H9 (cell line): ENCODE results near the gene MAML3. TPM values are rescaled to one million over a fixed set of nuclear protein-coding genes. Genes with fewer than 3 reads are reported as not detected.

Source experiments
- DNase-seq: peaks from one replicate; pipeline ENCODE4 v3.0.0-alpha.2; 2017
- H2AFZ ChIP-seq: one replicate; pipeline ENCODE4 v1.6.1; 2013; ENCODE audit warnings: mild to moderate bottlenecking, low read length, control low read depth, moderate library complexity
- H2AK5ac ChIP-seq: 2 replicates; pipeline ENCODE4 v1.6.1; 2013; ENCODE audit warnings: low read length, control low read depth, mixed read lengths; ENCODE audit not compliant: insufficient read length
- H2BK120ac ChIP-seq: one replicate; pipeline ENCODE4 v1.6.1; 2013; ENCODE audit warnings: low read depth, mild to moderate bottlenecking, low read length, control low read depth, inconsistent platforms; ENCODE audit not compliant: poor library complexity, severe bottlenecking
- H2BK12ac ChIP-seq: 2 replicates; pipeline ENCODE4 v1.6.1; 2013; ENCODE audit warnings: low read length, control low read depth, mixed read lengths, low read depth; ENCODE audit not compliant: insufficient read length
- H2BK15ac ChIP-seq: 2 replicates; pipeline ENCODE4 v1.6.1; 2013; ENCODE audit warnings: low read depth, low read length, control low read depth
- H2BK20ac ChIP-seq: one replicate; pipeline ENCODE4 v1.6.1; 2013; ENCODE audit warnings: low read depth, mild to moderate bottlenecking, low read length, control low read depth, inconsistent platforms; ENCODE audit not compliant: poor library complexity, severe bottlenecking
- H2BK5ac ChIP-seq: 2 replicates; pipeline ENCODE4 v1.6.1; 2013; ENCODE audit warnings: low read length, control low read depth, mixed read lengths; ENCODE audit not compliant: insufficient read length
- H3K14ac ChIP-seq: 2 replicates; pipeline ENCODE4 v1.6.1; 2013; ENCODE audit warnings: low read length, control low read depth; ENCODE audit not compliant: insufficient read depth
- H3K18ac ChIP-seq: 2 replicates; pipeline ENCODE4 v1.6.1; 2013; ENCODE audit warnings: low read depth, mild to moderate bottlenecking, mixed read lengths, low read length, control low read depth; ENCODE audit not compliant: insufficient read length
- H3K23ac ChIP-seq: 2 replicates; pipeline ENCODE4 v1.6.1; 2013; ENCODE audit warnings: low read length, control low read depth, mixed read lengths, low read depth; ENCODE audit not compliant: insufficient read length
- H3K23me2 ChIP-seq: 2 replicates; pipeline ENCODE4 v1.6.1; 2013; ENCODE audit warnings: low read depth, mild to moderate bottlenecking, mixed read lengths, low read length, control low read depth; ENCODE audit not compliant: insufficient read length, poor library complexity, severe bottlenecking
- H3K27ac ChIP-seq: 2 replicates; pipeline ENCODE4 v1.5.1; 2013; ENCODE audit warnings: low read length, control low read depth, mixed read lengths, low read depth; ENCODE audit not compliant: insufficient read length
- H3K27me3 ChIP-seq: 2 replicates; pipeline ENCODE4 v1.6.1; 2013; ENCODE audit warnings: low read length, control low read depth, inconsistent platforms; ENCODE audit not compliant: insufficient read depth
- H3K4ac ChIP-seq: 2 replicates; pipeline ENCODE4 v1.6.1; 2013; ENCODE audit warnings: low read depth, mild to moderate bottlenecking, control low read depth, inconsistent platforms, low read length, moderate library complexity
- H3K4me1 ChIP-seq: 2 replicates; pipeline ENCODE4 v1.6.1; 2013; ENCODE audit warnings: low read length, control low read depth, inconsistent platforms; ENCODE audit not compliant: insufficient read depth
- H3K4me2 ChIP-seq: 2 replicates; pipeline ENCODE4 v1.6.1; 2013; ENCODE audit warnings: low read length, control low read depth, mixed read lengths; ENCODE audit not compliant: insufficient read length, insufficient read depth
- H3K56ac ChIP-seq: 2 replicates; pipeline ENCODE4 v1.6.1; 2013; ENCODE audit warnings: low read depth, mild to moderate bottlenecking, mixed read lengths, low read length, control low read depth; ENCODE audit not compliant: insufficient read length
- H3K79me1 ChIP-seq: 2 replicates; pipeline ENCODE4 v1.6.1; 2013; ENCODE audit warnings: low read depth, mild to moderate bottlenecking, moderate library complexity, low read length, control low read depth, inconsistent platforms; ENCODE audit not compliant: insufficient read depth, poor library complexity, severe bottlenecking
- H3K79me2 ChIP-seq: 2 replicates; pipeline ENCODE4 v1.6.1; 2013; ENCODE audit warnings: low read length, control low read depth, inconsistent platforms; ENCODE audit not compliant: insufficient read depth
- H3K9ac ChIP-seq: 2 replicates; pipeline ENCODE4 v1.6.1; 2013; ENCODE audit warnings: low read length, control low read depth, mixed read lengths; ENCODE audit not compliant: insufficient read length; ENCODE audit errors: extremely low read depth
- H3K9me3 ChIP-seq: one replicate; pipeline ENCODE4 v1.6.1; 2013; ENCODE audit warnings: low read depth, low read length, inconsistent platforms; ENCODE audit not compliant: control insufficient read depth
- H3T11ph ChIP-seq: one replicate; pipeline ENCODE4 v1.6.1; 2013; ENCODE audit warnings: mild to moderate bottlenecking, low read length, control low read depth, inconsistent platforms
- H4K20me1 ChIP-seq: one replicate; pipeline ENCODE4 v1.6.1; 2013; ENCODE audit not compliant: control insufficient read depth, insufficient read length, insufficient read depth
- H4K5ac ChIP-seq: 2 replicates; pipeline ENCODE4 v1.6.1; 2013; ENCODE audit warnings: low read depth, mild to moderate bottlenecking, mixed read lengths, low read length, control low read depth; ENCODE audit not compliant: insufficient read length
- H4K8ac ChIP-seq: replicated peaks from 2 replicates; pipeline ENCODE4 v1.6.1; 2013; ENCODE audit warnings: low read length, control low read depth, mixed read lengths, low read depth; ENCODE audit not compliant: insufficient read length
- H4K91ac ChIP-seq: 2 replicates; pipeline ENCODE4 v1.6.1; 2013; ENCODE audit warnings: low read depth, mild to moderate bottlenecking, moderate library complexity, mixed read lengths, low read length, control low read depth; ENCODE audit not compliant: insufficient read length
- H3K27ac Mint-ChIP-seq, 3 experiments: 2 replicates in 2 of 3; 3 replicates in 1 of 3; pipeline ENCODE4 v1.8.0; 2020 to 2021; ENCODE audit warnings: mixed read lengths in 3 of 3, mild to moderate bottlenecking in 1 of 3, moderate library complexity in 1 of 3
- H3K27me3 Mint-ChIP-seq: 2 replicates; pipeline ENCODE4 v1.8.0; 2021; ENCODE audit warnings: low read depth, mild to moderate bottlenecking, moderate library complexity, mixed read lengths
- H3K36me3 Mint-ChIP-seq, 3 experiments: 2 replicates in 2 of 3; 3 replicates in 1 of 3; pipeline ENCODE4 v1.8.0; 2020 to 2021; ENCODE audit warnings: low read depth in 3 of 3, mixed read lengths in 3 of 3; ENCODE audit not compliant: insufficient read depth in 1 of 3
- H3K4me1 Mint-ChIP-seq, 2 experiments: 2 replicates each; pipeline ENCODE4 v1.8.0; 2020; ENCODE audit warnings: mixed read lengths in 2 of 2
- H3K4me3 Mint-ChIP-seq, 2 experiments: 2 replicates in 1 of 2; 3 replicates in 1 of 2; pipeline ENCODE4 v1.8.0; 2020 to 2021; ENCODE audit warnings: mild to moderate bottlenecking in 2 of 2, mixed read lengths in 2 of 2, moderate library complexity in 1 of 2
- H3K9me3 Mint-ChIP-seq, 2 experiments: 2 replicates in 1 of 2; 3 replicates in 1 of 2; pipeline ENCODE4 v1.8.0; 2020; ENCODE audit warnings: mild to moderate bottlenecking in 2 of 2, mixed read lengths in 2 of 2, moderate library complexity in 1 of 2
- CTCF ChIP-seq: fragments of 200-600 bp; sonication (generic); conservative IDR thresholded peaks from 3 replicates; pipeline ENCODE4 v1.8.0; 2021; ENCODE audit warnings: antibody characterized with exemption, mild to moderate bottlenecking
- WGBS: extraction: QIAGEN DNeasy Blood & Tissue Kit; methylation state at CpG from one replicate; pipeline ENCODE4 v1.1.7; 2013; ENCODE audit warnings: missing lambda C conversion rate, low lambda C conversion rate, mixed read lengths; ENCODE audit not compliant: insufficient read length; ENCODE audit errors: extremely low coverage; 5-methylcytosine and 5-hydroxymethylcytosine counted together
- total RNA-seq: library from RNA; stranded (reverse); gene quantifications from 2 replicates; pipeline ENCODE4 v1.2.1, GENCODE V29; 2021

The MAML3 gene
- total RNA-seq, 1 experiment from 2014 or later, result 3.9 TPM

GRCh38 chr4:139968831-139969230 is 185.2 kb downstream of the MAML3 start:
- no peak for TF ChIP-seq CTCF
- no peaks in the 10 kb centered on the region for H3K4me1 ChIP-seq
- peaks cover 2 to 8% of the 10 kb centered on the region in 2 experiments for H3K4me1 Mint-ChIP-seq
- no peak overlapping the region for H3K56ac ChIP-seq
- no peak overlapping the region for H3K4me2 ChIP-seq
- no peak overlapping the region for H3K14ac ChIP-seq
- H2BK15ac ChIP-seq, result no peak overlapping the region
- no peaks in the 10 kb centered on the region for H3K79me2 ChIP-seq
- no peak overlapping the region for H3T11ph ChIP-seq
- no peaks in the 10 kb centered on the region for H4K20me1 ChIP-seq
- H3K4me3 Mint-ChIP-seq, result no peak overlapping the region
- H2BK12ac ChIP-seq, result no peak overlapping the region
- H2BK5ac ChIP-seq, result no peak overlapping the region
- no peak overlapping the region for H3K9ac ChIP-seq
- H3K18ac ChIP-seq, result no peak overlapping the region
- H3K27me3 ChIP-seq, result peaks cover 30% of the 10 kb centered on the region
- no peaks in the 10 kb centered on the region for H3K9me3 ChIP-seq
- no peaks in the 10 kb centered on the region for H3K9me3 Mint-ChIP-seq
- no peak overlapping the region for H3K4ac ChIP-seq
- no peak overlapping the region for H2BK120ac ChIP-seq
- H4K8ac ChIP-seq, result no peak overlapping the region
- H3K27me3 Mint-ChIP-seq, result peaks cover 7% of the 10 kb centered on the region
- no peaks in the 10 kb centered on the region for H3K36me3 Mint-ChIP-seq
- H3K23ac ChIP-seq, result no peak overlapping the region
- no peak overlapping the region for H3K27ac Mint-ChIP-seq
- H2AK5ac ChIP-seq, result no peak overlapping the region
- H2BK20ac ChIP-seq, result no peak overlapping the region
- H4K5ac ChIP-seq, result no peak overlapping the region
- H4K91ac ChIP-seq, result no peak overlapping the region
- no peak overlapping the region for H2AFZ ChIP-seq
- H3K23me2 ChIP-seq, result no peaks in the 10 kb centered on the region
- no CpG with 5 or more reads among the region's 3 CpGs for WGBS
- DNase-seq, result no peak
- H3K79me1 ChIP-seq, result no peaks in the 10 kb centered on the region
- H3K27ac ChIP-seq, result no peak overlapping the region
